H1 (cell line): Measurements from ENCODE around the gene TEX10. TPM values are rescaled to one million over a fixed set of nuclear protein-coding genes. Genes with fewer than 3 reads are reported as not detected.

Source experiments
- CTCF ChIA-PET: fragments of 300-600 bp; sonication (Branson Sonifier 250); formaldehyde crosslinking; loops from one replicate; lab custom pipeline; 2021; ENCODE audit not compliant: partially characterized antibody; lab: Charles Lee
- POLR2A ChIA-PET: fragments of 300-600 bp; sonication (Branson Sonifier 250); formaldehyde crosslinking; loops from one replicate; lab custom pipeline; 2021; ENCODE audit warnings: inconsistent platforms; ENCODE audit not compliant: partially characterized antibody; lab: Charles Lee
- DNase-seq, 2 experiments: peaks; one replicate each; pipeline versions ENCODE4 v3.0.0 to v3.0.0-alpha.2; 2010 to 2022; ENCODE audit warnings: low spot score in 2 of 2, low read depth in 1 of 2, mixed read lengths in 1 of 2
- FAIRE-seq: peaks from 2 replicates; lab custom pipeline; 2011; peaks lifted over from hg19 to GRCh38; lab: Jason Lieb, UNC
- H2AFZ ChIP-seq: 2 replicates; pipeline ENCODE4 v1.8.1; 2012; ENCODE audit warnings: low read length, inconsistent platforms
- H2AK5ac ChIP-seq: 2 replicates; pipeline ENCODE4 v1.6.1; 2013; ENCODE audit warnings: low read depth, low read length
- H2BK120ac ChIP-seq: replicated peaks from 2 replicates; pipeline ENCODE3; 2013; ENCODE audit warnings: low read depth, low read length, inconsistent platforms
- H2BK12ac ChIP-seq: 2 replicates; pipeline ENCODE4 v1.6.1; 2013; ENCODE audit warnings: low read depth, low read length
- H2BK15ac ChIP-seq: 2 replicates; pipeline ENCODE4 v1.6.1; 2013; ENCODE audit warnings: low read length
- H2BK20ac ChIP-seq: 2 replicates; pipeline ENCODE4 v1.6.1; 2013; ENCODE audit warnings: low read length
- H2BK5ac ChIP-seq: 2 replicates; pipeline ENCODE4 v1.6.1; 2013; ENCODE audit warnings: low read depth, low read length
- H3K14ac ChIP-seq: 2 replicates; pipeline ENCODE4 v1.6.1; 2013; ENCODE audit warnings: inconsistent platforms; ENCODE audit not compliant: insufficient read length
- H3K18ac ChIP-seq: 2 replicates; pipeline ENCODE4 v1.6.1; 2013; ENCODE audit warnings: low read length; ENCODE audit errors: extremely low read depth
- H3K23ac ChIP-seq: 2 replicates; pipeline ENCODE4 v1.6.1; 2013; ENCODE audit warnings: inconsistent platforms; ENCODE audit not compliant: insufficient read length
- H3K23me2 ChIP-seq: 2 replicates; pipeline ENCODE4 v1.6.1; 2013; ENCODE audit warnings: low read depth, low read length
- H3K27ac ChIP-seq: 2 replicates; pipeline ENCODE4 v1.6.1; 2011; ENCODE audit warnings: low read depth, low read length, inconsistent platforms
- H3K27me3 ChIP-seq, 4 experiments: replicated peaks in 1 of 4; 1 replicate in 1 of 4; 2 replicates in 3 of 4; pipeline versions ENCODE4 v1.6.1 to v1.8.1; 2011 to 2013; ENCODE audit warnings: low read length in 3 of 4, mild to moderate bottlenecking in 3 of 4, inconsistent platforms in 2 of 4, mixed read lengths in 2 of 4, moderate library complexity in 1 of 4; ENCODE audit not compliant: control insufficient read depth in 3 of 4, insufficient read depth in 3 of 4; ENCODE audit errors: extremely low read depth in 1 of 4
- H3K36me3 ChIP-seq, 4 experiments: 2 replicates each; pipeline versions ENCODE4 v1.6.1 to v1.8.1; 2011 to 2013; ENCODE audit warnings: mild to moderate bottlenecking in 4 of 4, low read length in 3 of 4, moderate library complexity in 2 of 4, control low read depth in 1 of 4, inconsistent platforms in 1 of 4; ENCODE audit not compliant: insufficient read depth in 4 of 4, control insufficient read depth in 2 of 4
- H3K4ac ChIP-seq: replicated peaks from 2 replicates; pipeline ENCODE3; 2013; ENCODE audit warnings: low read length, low read depth, mixed read lengths, inconsistent platforms; ENCODE audit not compliant: insufficient read length
- H3K4me1 ChIP-seq, 4 experiments: replicated peaks in 1 of 4; 1 replicate in 1 of 4; 2 replicates in 3 of 4; pipeline versions ENCODE4 v1.6.1 to v1.8.1; 2011 to 2013; ENCODE audit warnings: low read length in 3 of 4, inconsistent platforms in 2 of 4, mixed read lengths in 1 of 4; ENCODE audit not compliant: insufficient read depth in 4 of 4, control insufficient read depth in 3 of 4
- H3K4me2 ChIP-seq, 2 experiments: 2 replicates each; pipeline versions ENCODE4 v1.6.1 to v1.8.1; 2011 to 2013; ENCODE audit warnings: low read depth in 2 of 2, low read length in 2 of 2, control low read depth in 1 of 2, inconsistent platforms in 1 of 2, mild to moderate bottlenecking in 1 of 2; ENCODE audit not compliant: insufficient read depth in 1 of 2
- H3K4me3 ChIP-seq, 4 experiments: fragments of 200-600, 300-600 bp in 1 of 4; sonication (generic), shearing (Covaris generic), sonication (Bioruptor Twin) in 1 of 4; 2 replicates each; pipeline versions ENCODE4 v1.5.1 to v1.8.1; 2011 to 2016; ENCODE audit warnings: low read length in 4 of 4, low read depth in 3 of 4, control low read depth in 2 of 4, inconsistent platforms in 2 of 4, mild to moderate bottlenecking in 2 of 4, mixed read lengths in 1 of 4, moderate library complexity in 1 of 4; ENCODE audit not compliant: insufficient read depth in 2 of 4; ENCODE audit errors: extremely low read depth in 1 of 4
- H3K56ac ChIP-seq: replicated peaks from 2 replicates; pipeline ENCODE3; 2013; ENCODE audit warnings: low read depth, mild to moderate bottlenecking, mixed read lengths, low read length, inconsistent platforms; ENCODE audit not compliant: insufficient read length
- H3K79me1 ChIP-seq: 2 replicates; pipeline ENCODE4 v1.6.1; 2013; ENCODE audit warnings: low read depth, low read length, control low read depth
- H3K79me2 ChIP-seq, 2 experiments: 2 replicates each; pipeline versions ENCODE4 v1.6.1 to v1.8.1; 2012 to 2013; ENCODE audit warnings: low read length in 2 of 2, mild to moderate bottlenecking in 2 of 2, inconsistent platforms in 1 of 2; ENCODE audit not compliant: insufficient read depth in 2 of 2, control insufficient read depth in 1 of 2
- H3K9ac ChIP-seq, 4 experiments: replicated peaks in 1 of 4; 1 replicate in 1 of 4; 2 replicates in 3 of 4; pipeline versions ENCODE4 v1.6.1 to v1.8.1; 2011 to 2013; ENCODE audit warnings: low read depth in 3 of 4, low read length in 3 of 4, control low read depth in 2 of 4, mild to moderate bottlenecking in 2 of 4, moderate library complexity in 2 of 4, inconsistent platforms in 1 of 4; ENCODE audit errors: extremely low read depth in 1 of 4
- H3K9me3 ChIP-seq, 2 experiments: 2 replicates each; pipeline versions ENCODE4 v1.6.1 to v1.8.1; 2012 to 2013; ENCODE audit warnings: mild to moderate bottlenecking in 2 of 2, moderate library complexity in 2 of 2, control low read depth in 1 of 2, inconsistent platforms in 1 of 2, low read depth in 1 of 2, low read length in 1 of 2, mixed read lengths in 1 of 2; ENCODE audit not compliant: insufficient read depth in 2 of 2
- H4K20me1 ChIP-seq, 2 experiments: replicated peaks in 1 of 2; 2 replicates each; pipeline versions ENCODE3 to v1.8.1; 2011 to 2013; ENCODE audit warnings: inconsistent platforms in 2 of 2, low read length in 2 of 2, mild to moderate bottlenecking in 1 of 2; ENCODE audit not compliant: insufficient read depth in 2 of 2, control insufficient read depth in 1 of 2
- H4K5ac ChIP-seq: 2 replicates; pipeline ENCODE4 v1.6.1; 2013; ENCODE audit warnings: low read length, low read depth, mixed read lengths, inconsistent platforms; ENCODE audit not compliant: insufficient read length
- H4K8ac ChIP-seq: 2 replicates; pipeline ENCODE4 v1.8.0; 2013; ENCODE audit warnings: mild to moderate bottlenecking, moderate library complexity, low read length, inconsistent platforms; ENCODE audit not compliant: insufficient read depth; ENCODE audit errors: extremely low read depth
- H4K91ac ChIP-seq: replicated peaks from 2 replicates; pipeline ENCODE3; 2013; ENCODE audit warnings: low read length, mixed read lengths, inconsistent platforms; ENCODE audit not compliant: insufficient read length
- CHD2 ChIP-seq: IDR thresholded peaks from 2 replicates; pipeline ENCODE4 v1.6.1; 2012; ENCODE audit warnings: low read length, improper control_type of control experiment
- CTBP2 ChIP-seq: IDR thresholded peaks from 2 replicates; pipeline ENCODE4 v1.7.0; 2011; ENCODE audit warnings: borderline replicate concordance, mild to moderate bottlenecking, moderate library complexity, mixed read lengths, low read length; ENCODE audit not compliant: insufficient read depth, insufficient read length
- EGR1 ChIP-seq: IDR thresholded peaks from 2 replicates; pipeline ENCODE4 v1.6.1; 2011; ENCODE audit warnings: low read depth, low read length, borderline replicate concordance
- HDAC6 ChIP-seq: IDR thresholded peaks from one replicate; pipeline ENCODE4 v1.7.1; 2012; ENCODE audit warnings: low read depth, mild to moderate bottlenecking, inconsistent platforms, low read length, moderate library complexity
- JUN ChIP-seq: IDR thresholded peaks from 2 replicates; pipeline ENCODE4 v1.6.1; 2011; ENCODE audit warnings: low read depth, mild to moderate bottlenecking, improper control_type of control experiment, low read length
- NANOG ChIP-seq: IDR thresholded peaks from 2 replicates; pipeline ENCODE4 v1.6.1; 2011; ENCODE audit warnings: low read length, low read depth, mild to moderate bottlenecking, inconsistent platforms; ENCODE audit not compliant: insufficient read depth, poor library complexity, severe bottlenecking
- NRF1 ChIP-seq: IDR thresholded peaks from 2 replicates; pipeline ENCODE4 v1.6.1; 2011; ENCODE audit warnings: mild to moderate bottlenecking, low read depth, low read length, improper control_type of control experiment
- RFX5 ChIP-seq: IDR thresholded peaks from 2 replicates; pipeline ENCODE4 v1.6.1; 2011; ENCODE audit warnings: low read depth, low read length, improper control_type of control experiment, borderline replicate concordance
- SIN3A ChIP-seq, 2 experiments: IDR thresholded peaks in 1 of 2; conservative IDR thresholded peaks in 1 of 2; 2 replicates each; pipeline ENCODE4 v1.6.1; 2011 to 2012; ENCODE audit warnings: low read length in 2 of 2, improper control_type of control experiment in 1 of 2, low read depth in 1 of 2, mild to moderate bottlenecking in 1 of 2
- SUZ12 ChIP-seq: fragments of 200-600 bp; sonication (generic); IDR thresholded peaks from 2 replicates; pipeline ENCODE4 v1.6.1; 2012; ENCODE audit warnings: mild to moderate bottlenecking, inconsistent platforms, low read length, moderate library complexity, mixed read lengths
- TEAD4 ChIP-seq: IDR thresholded peaks from 2 replicates; pipeline ENCODE4 v1.6.1; 2012; ENCODE audit warnings: low read depth, low read length, inconsistent platforms, mixed read lengths
- WGBS, 2 experiments: shearing (Covaris generic) in 1 of 2; methylation state at CpG; one replicate each; pipeline versions ENCODE4 v1.1.6 to v1.1.7; 2013 to 2015; ENCODE audit warnings: low lambda C conversion rate in 2 of 2, mixed read lengths in 2 of 2, inconsistent platforms in 1 of 2, low coverage in 1 of 2, missing lambda C conversion rate in 1 of 2; ENCODE audit not compliant: insufficient replicate concordance in 2 of 2, insufficient coverage in 1 of 2, insufficient read length in 1 of 2; ENCODE audit errors: extremely low coverage in 1 of 2, missing lambda C conversion rate in 1 of 2; 5-methylcytosine and 5-hydroxymethylcytosine counted together
- polyA plus RNA-seq, 7 experiments: library from polyadenylated mRNA; depleted of rRNA in 3 of 7; stranded (reverse) in 5 of 7; unstranded in 2 of 7; fragments of >200 nt in 5 of 7; fragments of 200-250 nt in 2 of 7; gene quantifications; 1 replicate in 5 of 7; 2 replicates in 1 of 7; 4 replicates in 1 of 7; pipeline versions ENCODE4 v1.2.1 to v1.2.3, GENCODE V29; 2011 to 2013; ENCODE audit warnings: missing spikeins in 2 of 7, mixed read lengths in 2 of 7
- total RNA-seq: library from RNA; stranded (reverse); fragmentation: NEBNext Ultra II Directional; extraction: Animal tissue kit (Norgen Biotek cat#: 25700); gene quantifications from 2 replicates; pipeline ENCODE4 v1.2.1, GENCODE V29; 2021
- TF ChIP-seq, protein P1 (sequence below): IDR thresholded peaks from 2 replicates; pipeline ENCODE4 v1.6.1; 2011; ENCODE audit warnings: low read length, improper control_type of control experiment
- TF ChIP-seq, protein P2 (sequence below): IDR thresholded peaks from 2 replicates; pipeline ENCODE4 v1.6.1; 2012; ENCODE audit warnings: inconsistent platforms

Gene TEX10
- total and polyA plus RNA-seq, 2 of the 8 experiments (the other 6 are each of a cell fraction or from before 2014, with no cell fraction given): 46.9 to 81.0 TPM

DNA sequence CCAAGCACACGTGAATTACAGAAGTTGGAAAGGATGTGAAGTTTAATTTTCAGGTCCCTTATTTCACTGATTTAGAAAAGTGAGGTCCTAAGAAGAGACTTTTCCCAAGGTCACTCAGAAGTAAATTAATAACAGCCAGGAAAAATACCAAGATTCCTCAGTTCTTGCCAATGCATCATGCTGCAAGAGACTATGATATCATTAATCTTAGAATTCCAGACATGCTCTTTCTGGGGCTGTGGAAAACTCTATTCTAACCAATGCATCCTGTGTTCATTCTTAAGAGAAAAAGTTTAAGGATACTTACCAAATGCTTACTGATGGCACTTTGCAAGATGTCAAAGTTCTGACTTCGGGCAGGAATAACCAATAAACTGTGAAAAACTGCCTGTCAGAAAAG, 42.8 kb downstream of the TEX10 start:
- 86% methylated on average over 2 of the region's 2 CpGs; no CpG with 5 or more reads in 1 of the 2 experiments for WGBS, 2 experiments
- H2BK120ac ChIP-seq: no peak overlapping the region
- H3K23ac ChIP-seq: no peak overlapping the region
- peaks cover 5 to 63% (median 23%) of the 10 kb centered on the region in 4 experiments for H3K36me3 ChIP-seq
- H2BK5ac ChIP-seq: no peak overlapping the region
- H3K79me2 ChIP-seq: peaks cover 0 to 79% of the 10 kb centered on the region in 2 experiments; a peak in 3 of 4 replicates
- no peaks in the 10 kb centered on the region for H3K27me3 ChIP-seq
- FAIRE-seq (no peak), DNase-seq (no peak)
- H2BK20ac ChIP-seq: no peak overlapping the region
- ChIA-PET CTCF (no interaction called here), POLR2A (no interaction called here)
- H2AK5ac ChIP-seq: no peak overlapping the region
- no peak overlapping the region for H3K14ac ChIP-seq
- H3K9ac ChIP-seq: no peak overlapping the region
- no peak overlapping the region for H4K91ac ChIP-seq
- no peak overlapping the region for H3K4ac ChIP-seq
- no peaks in the 10 kb centered on the region for H3K9me3 ChIP-seq
- no peaks in the 10 kb centered on the region for H3K4me1 ChIP-seq
- H3K27ac ChIP-seq: no peak overlapping the region
- H3K79me1 ChIP-seq: no peaks in the 10 kb centered on the region; the same call in 1 of the 2 replicates
- no peak overlapping the region for H4K8ac ChIP-seq
- no peak overlapping the region for H3K56ac ChIP-seq
- no peak overlapping the region for H2BK12ac ChIP-seq
- H3K4me2 ChIP-seq: no peak overlapping the region
- no peaks in the 10 kb centered on the region for H3K23me2 ChIP-seq
- no peak overlapping the region for H3K4me3 ChIP-seq
- H4K20me1 ChIP-seq: peaks cover 2 to 10% of the 10 kb centered on the region in 2 experiments
- no peak overlapping the region for H2BK15ac ChIP-seq
- H2AFZ ChIP-seq: no peak overlapping the region
- no peak overlapping the region for H3K18ac ChIP-seq
- no peak overlapping the region for H4K5ac ChIP-seq
- TF ChIP-seq SUZ12 (no peak), TEAD4 (no peak), HDAC6 (no peak), NRF1 (no peak), CHD2 (no peak), SIN3A (conservative IDR thresholded peaks at IDR 0.05 in 1 of 2, IDR thresholded peaks at IDR 0.05 in 1 of 2; ENCODE audit: low read depth in 1 of 2, low read length in 2 of 2) (no peak), RFX5 (no peak), NANOG (no peak), CTBP2 (no peak), EGR1 (no peak), JUN (no peak)
- TF ChIP-seq, protein P1, sequence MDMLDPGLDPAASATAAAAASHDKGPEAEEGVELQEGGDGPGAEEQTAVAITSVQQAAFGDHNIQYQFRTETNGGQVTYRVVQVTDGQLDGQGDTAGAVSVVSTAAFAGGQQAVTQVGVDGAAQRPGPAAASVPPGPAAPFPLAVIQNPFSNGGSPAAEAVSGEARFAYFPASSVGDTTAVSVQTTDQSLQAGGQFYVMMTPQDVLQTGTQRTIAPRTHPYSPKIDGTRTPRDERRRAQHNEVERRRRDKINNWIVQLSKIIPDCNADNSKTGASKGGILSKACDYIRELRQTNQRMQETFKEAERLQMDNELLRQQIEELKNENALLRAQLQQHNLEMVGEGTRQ: no peak
- TF ChIP-seq, protein P2, sequence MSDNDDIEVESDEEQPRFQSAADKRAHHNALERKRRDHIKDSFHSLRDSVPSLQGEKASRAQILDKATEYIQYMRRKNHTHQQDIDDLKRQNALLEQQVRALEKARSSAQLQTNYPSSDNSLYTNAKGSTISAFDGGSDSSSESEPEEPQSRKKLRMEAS: no peak
